GM21619 (cell line): Measurements from ENCODE around the gene CCNQ.
"Not testable (repeated sequence)": the region's sequence is repeated elsewhere in the genome, so short reads cannot be mapped to it uniquely, and the experiment has no call there.

Experiments used
- ATAC-seq: cut with Tn5 transposase; IDR thresholded peaks from one replicate; pipeline ENCODE4 v1.9.1; 2021; ENCODE audit not compliant: unreplicated experiment

The CCNQ gene

DNA sequence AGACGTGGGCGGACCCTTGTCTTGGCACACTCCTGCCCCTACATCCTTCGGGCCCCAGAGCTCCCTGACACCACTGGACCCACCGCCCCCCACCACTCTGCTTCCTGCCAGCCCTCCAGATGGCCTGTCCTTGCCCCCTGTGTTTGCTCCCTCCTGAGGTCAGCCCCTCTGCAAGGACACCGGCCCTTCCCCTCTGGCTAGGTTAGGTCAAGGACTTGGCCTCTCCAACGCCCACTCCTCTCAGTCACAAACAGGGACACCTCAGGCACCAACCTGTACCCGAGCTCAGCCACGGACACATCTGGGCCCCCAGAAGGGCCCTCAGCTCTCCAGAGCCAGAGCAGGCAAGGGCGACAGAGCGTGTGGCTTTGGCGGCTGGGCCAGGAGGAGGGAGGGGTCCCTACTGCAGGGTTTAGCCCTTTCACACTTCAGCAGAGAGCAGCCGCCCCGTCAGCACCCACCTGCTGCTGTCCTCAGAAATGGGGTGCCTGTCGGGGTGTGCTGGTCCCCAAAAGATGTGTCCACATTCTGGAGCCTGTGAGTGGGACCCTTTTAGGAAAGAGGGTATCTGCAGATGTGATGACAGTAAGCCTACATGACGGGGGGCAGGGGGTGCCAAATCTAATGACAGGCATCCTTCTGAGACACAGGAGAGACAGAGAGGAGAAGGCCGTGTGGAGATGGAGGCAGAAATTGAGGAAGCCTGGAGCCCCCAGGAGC is 24.5 kb upstream of the CCNQ start:
- ATAC-seq, result no peak

DNA sequence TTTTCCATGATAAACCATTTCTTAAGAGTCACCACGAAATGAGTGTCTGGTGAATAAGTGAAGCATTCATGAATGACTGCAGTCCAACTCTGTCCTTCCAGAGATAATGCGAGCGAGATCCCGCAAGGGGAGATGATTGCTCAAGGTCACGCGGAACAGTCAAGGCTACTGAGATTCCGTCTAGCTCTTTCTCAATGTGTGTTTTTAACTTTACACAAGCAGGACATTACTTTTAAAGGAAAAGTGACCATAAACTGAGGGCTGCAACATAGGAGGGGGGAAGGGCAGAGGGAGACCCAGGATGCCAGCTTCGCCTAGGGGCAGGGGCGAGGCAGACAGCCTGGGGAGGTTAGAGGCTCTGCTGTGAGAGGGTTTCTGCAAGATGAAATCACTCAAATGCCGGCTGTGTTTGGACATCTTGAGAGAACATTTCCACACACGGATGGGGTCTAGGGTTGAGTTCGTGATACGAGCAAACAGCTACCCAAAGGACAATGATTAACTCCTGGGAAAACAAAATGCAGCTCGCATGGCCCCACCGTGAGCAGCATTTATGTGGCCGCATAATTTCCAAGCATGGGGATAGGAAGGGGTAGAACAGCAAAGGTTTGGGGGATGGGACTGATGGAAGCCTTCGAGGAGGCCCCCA is 23.8 kb upstream of the CCNQ start:
- no peak for ATAC-seq

GRCh38 chrX:153621949-153622598 is 23.1 kb upstream of the CCNQ start:
- no peak for ATAC-seq

GRCh38 chrX:153620576-153620975 is 21.6 kb upstream of the CCNQ start:
- no peak for ATAC-seq

- ATAC-seq, result no peak
Measured at GRCh38 chrX:153614818-153615217, 15.9 kb upstream of the CCNQ start.

GRCh38 chrX:153612413-153612812 is 13.5 kb upstream of the CCNQ start:
- no peak for ATAC-seq

- no peak for ATAC-seq
Measured at GRCh38 chrX:153611298-153612095, 12.6 kb upstream of the CCNQ start.

- ATAC-seq, result no peak
Measured at GRCh38 chrX:153610836-153611213, 11.9 kb upstream of the CCNQ start.

- peak; percentile 58 for ATAC-seq
Measured at GRCh38 chrX:153609917-153610835, 11.2 kb upstream of the CCNQ start.

DNA sequence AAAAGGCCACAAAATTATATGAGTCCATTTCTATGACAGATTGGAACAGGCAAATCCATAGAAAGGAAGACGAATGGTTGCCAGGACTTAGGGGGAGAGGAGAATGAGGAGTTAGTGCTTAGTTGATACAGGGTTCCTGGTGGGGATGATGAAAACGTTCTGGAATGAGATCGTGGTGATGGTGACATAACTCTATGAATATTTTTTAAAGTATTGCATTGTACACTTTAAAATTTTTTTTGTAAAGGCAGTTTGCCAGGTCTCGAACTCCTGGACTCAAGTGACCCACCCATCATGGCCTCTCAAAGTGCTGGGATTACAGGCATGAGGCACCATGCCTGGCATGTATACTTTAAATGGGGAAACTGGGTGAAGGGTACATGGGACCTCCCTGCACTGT is 9.9 kb upstream of the CCNQ start:
- ATAC-seq, result no peak

DNA sequence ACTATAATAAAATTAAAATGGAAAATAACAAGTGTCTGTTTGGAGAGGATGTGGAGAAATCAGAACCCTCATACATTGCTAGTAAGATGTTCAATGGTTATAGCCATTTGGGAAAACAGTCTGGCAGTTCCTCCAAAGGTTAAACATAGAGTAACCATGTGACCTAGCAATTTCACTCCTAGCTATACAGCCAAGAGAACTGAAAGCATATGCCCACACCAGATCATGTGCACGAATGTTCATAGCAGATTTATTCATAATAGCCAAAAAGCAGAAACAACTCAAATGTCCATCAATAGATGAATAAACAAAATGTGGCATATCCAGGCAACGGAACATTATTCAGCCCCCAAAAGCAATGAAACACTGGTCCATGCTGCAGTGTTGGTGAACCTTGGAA is 9.4 kb upstream of the CCNQ start:
- no peak for ATAC-seq

DNA sequence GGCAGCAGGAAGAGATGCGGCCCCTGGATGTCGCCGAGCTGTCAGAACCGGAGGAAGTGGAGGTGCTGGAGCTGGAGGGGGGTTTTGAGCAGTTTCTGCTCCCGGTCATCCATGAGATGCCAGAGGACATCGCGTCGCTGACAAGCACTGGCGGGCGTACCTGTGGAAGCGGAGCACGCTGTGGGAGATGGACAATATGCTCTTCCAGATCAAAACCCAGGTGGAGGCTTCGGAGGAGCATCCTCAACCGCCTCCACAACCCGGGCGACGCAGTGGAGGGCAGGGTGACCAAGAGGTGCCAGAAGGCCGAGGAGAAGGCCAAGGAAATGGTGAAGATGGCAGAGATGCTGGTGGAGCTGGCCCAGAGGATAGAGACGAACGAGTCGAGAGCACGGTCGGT is 7.6 kb upstream of the CCNQ start:
- no peak for ATAC-seq

- ATAC-seq, result not testable (repeated sequence)
Measured at GRCh38 chrX:153604666-153605380, 5.9 kb upstream of the CCNQ start.

DNA sequence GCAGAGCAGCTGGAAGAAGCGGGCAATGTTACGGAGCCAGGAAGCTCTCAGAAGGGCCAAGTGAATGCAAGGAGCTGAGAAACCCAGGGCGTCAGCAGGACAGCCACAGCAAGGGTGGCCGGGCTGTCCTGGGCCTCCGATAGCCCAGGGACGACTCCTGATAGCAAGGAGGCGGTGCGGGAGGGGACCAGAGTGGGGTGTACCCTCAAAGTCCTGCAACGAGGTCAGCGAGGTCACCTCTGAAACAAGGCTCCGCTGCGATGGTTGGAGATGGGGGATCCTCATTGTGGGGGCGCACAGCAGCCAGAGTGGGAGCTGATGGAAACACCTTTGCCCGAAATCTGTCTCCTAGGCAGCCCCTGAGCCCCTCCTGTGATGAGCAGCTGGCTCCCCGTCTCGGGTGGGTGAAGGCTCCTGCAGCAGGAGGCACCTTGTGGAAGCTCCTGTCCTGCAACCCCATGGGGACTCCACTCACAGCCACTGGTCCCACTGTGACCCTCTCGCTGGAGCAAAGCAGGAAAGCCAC is 4.3 kb upstream of the CCNQ start:
- no peak for ATAC-seq

GRCh38 chrX:153602601-153603000 is 3.7 kb upstream of the CCNQ start:
- ATAC-seq, result no peak

DNA sequence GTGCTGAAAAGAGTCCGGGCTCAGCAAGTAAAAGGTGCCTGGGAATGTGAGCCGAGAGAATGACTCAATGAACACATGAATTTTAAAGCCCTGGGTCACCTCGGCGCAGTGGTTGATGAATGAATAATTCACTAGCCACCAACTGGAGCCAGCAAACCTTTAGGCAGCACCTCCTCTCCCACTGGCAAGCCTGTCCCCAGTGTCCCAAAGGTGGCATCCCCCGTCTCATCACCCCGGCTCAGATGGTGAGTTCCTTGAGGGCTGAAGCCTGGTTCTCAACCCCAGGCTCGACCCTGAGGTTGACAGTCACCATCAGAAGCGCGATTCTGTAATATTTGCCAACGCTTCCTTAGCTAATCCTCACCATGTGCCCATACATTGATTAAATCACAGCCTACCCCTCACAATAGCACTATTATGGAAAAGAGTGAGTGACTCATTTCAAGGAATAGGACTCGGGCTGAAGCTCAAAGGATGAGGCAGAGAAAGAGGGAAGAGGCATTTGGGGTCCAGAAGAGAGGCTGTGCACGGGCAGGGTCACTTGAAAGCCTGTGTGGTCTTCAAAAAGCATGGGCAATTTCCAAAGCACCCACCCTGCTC is 2.7 kb upstream of the CCNQ start:
- no peak for ATAC-seq

DNA sequence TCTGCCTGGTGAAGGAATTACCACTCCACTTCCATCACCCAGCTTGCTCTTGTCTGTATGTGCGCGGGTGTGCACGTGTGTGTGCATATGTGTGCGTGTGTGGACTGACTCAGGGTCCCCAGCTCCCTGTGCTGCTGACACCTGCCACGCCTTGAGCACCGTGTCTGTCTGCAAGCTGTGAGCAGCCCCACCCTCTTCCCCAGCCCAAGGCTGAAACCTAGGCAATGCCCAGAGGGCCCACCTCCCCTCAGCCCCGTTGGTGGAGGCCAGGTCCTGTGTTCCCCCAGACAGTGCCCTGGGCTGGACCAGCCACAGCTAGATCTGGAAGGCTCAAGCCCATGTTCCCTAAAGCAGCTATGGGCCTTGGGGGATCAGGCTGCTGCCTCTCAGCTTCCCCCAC is 2.0 kb upstream of the CCNQ start:
- no peak for ATAC-seq

GRCh38 chrX:153600032-153600373 is 1.1 kb upstream of the CCNQ start:
- no peak for ATAC-seq
